H1 (cell line): ENCODE results near the gene P3R3URF. TPM values are rescaled to one million over a fixed set of nuclear protein-coding genes. Genes with fewer than 3 reads are reported as not detected.

Experiments used
- ASH2L ChIP-seq: fragments of 200-600, 300-600 bp; sonication (generic); IDR thresholded peaks from one replicate; pipeline ENCODE4 v1.7.1; 2017; ENCODE audit warnings: low read length
- EGR1 ChIP-seq: IDR thresholded peaks from 2 replicates; pipeline ENCODE4 v1.6.1; 2011; ENCODE audit warnings: low read depth, low read length, borderline replicate concordance
- KDM5A ChIP-seq: fragments of 200-600 bp; IDR thresholded peaks from 2 replicates; pipeline ENCODE4 v1.7.1; 2012; ENCODE audit warnings: mild to moderate bottlenecking, low read length, inconsistent platforms, mixed read lengths
- SUZ12 ChIP-seq: fragments of 200-600 bp; sonication (generic); IDR thresholded peaks from 2 replicates; pipeline ENCODE4 v1.6.1; 2012; ENCODE audit warnings: mild to moderate bottlenecking, inconsistent platforms, low read length, moderate library complexity, mixed read lengths
- polyA plus RNA-seq, 7 experiments: library from polyadenylated mRNA; depleted of rRNA in 3 of 7; stranded (reverse) in 5 of 7; unstranded in 2 of 7; fragments of >200 nt in 5 of 7; fragments of 200-250 nt in 2 of 7; gene quantifications; 1 replicate in 5 of 7; 2 replicates in 1 of 7; 4 replicates in 1 of 7; pipeline versions ENCODE4 v1.2.1 to v1.2.3, GENCODE V29; 2011 to 2013; ENCODE audit warnings: missing spikeins in 2 of 7, mixed read lengths in 2 of 7
- total RNA-seq: library from RNA; stranded (reverse); fragmentation: NEBNext Ultra II Directional; extraction: Animal tissue kit (Norgen Biotek cat#: 25700); gene quantifications from 2 replicates; pipeline ENCODE4 v1.2.1, GENCODE V29; 2021
- TF ChIP-seq, protein P1 (sequence below): fragments of 300-600 bp; sonication (generic); IDR thresholded peaks from 2 replicates; pipeline ENCODE4 v1.7.1; 2012; ENCODE audit warnings: low read length, moderate library complexity, mild to moderate bottlenecking, inconsistent platforms; ENCODE audit not compliant: insufficient replicate concordance
- TF ChIP-seq, protein P2 (sequence below): IDR thresholded peaks from 2 replicates; pipeline ENCODE4 v1.6.1; 2012; ENCODE audit warnings: low read length, inconsistent platforms
- TF ChIP-seq, protein P3 (sequence below): IDR thresholded peaks from 2 replicates; pipeline ENCODE4 v1.6.1; 2011; ENCODE audit warnings: low read length, improper control_type of control experiment

Gene P3R3URF
- total and polyA plus RNA-seq, 2 of the 8 experiments (the other 6 are each of a cell fraction or from before 2014, with no cell fraction given): not detected

DNA sequence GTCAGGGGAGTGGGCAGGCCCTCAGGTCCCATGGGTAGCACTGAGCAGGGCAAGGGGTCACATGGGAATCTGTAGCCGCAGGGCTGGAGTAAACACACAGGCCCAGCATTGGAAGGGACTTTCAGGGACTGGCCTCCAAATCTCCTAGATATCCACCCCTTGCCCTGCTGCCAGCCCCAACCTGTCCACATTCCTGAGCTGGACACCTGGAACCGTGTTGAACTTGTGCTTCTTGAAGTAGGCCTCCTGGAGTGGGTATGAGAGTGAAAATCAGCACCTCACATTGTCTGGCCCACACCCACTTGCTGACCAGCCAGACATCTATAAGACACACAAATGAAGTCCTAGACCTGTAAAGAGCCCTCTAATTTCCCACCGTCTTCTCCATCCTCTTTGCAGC, 14.3 kb upstream of the P3R3URF start (continued):
- TF ChIP-seq, protein P1, sequence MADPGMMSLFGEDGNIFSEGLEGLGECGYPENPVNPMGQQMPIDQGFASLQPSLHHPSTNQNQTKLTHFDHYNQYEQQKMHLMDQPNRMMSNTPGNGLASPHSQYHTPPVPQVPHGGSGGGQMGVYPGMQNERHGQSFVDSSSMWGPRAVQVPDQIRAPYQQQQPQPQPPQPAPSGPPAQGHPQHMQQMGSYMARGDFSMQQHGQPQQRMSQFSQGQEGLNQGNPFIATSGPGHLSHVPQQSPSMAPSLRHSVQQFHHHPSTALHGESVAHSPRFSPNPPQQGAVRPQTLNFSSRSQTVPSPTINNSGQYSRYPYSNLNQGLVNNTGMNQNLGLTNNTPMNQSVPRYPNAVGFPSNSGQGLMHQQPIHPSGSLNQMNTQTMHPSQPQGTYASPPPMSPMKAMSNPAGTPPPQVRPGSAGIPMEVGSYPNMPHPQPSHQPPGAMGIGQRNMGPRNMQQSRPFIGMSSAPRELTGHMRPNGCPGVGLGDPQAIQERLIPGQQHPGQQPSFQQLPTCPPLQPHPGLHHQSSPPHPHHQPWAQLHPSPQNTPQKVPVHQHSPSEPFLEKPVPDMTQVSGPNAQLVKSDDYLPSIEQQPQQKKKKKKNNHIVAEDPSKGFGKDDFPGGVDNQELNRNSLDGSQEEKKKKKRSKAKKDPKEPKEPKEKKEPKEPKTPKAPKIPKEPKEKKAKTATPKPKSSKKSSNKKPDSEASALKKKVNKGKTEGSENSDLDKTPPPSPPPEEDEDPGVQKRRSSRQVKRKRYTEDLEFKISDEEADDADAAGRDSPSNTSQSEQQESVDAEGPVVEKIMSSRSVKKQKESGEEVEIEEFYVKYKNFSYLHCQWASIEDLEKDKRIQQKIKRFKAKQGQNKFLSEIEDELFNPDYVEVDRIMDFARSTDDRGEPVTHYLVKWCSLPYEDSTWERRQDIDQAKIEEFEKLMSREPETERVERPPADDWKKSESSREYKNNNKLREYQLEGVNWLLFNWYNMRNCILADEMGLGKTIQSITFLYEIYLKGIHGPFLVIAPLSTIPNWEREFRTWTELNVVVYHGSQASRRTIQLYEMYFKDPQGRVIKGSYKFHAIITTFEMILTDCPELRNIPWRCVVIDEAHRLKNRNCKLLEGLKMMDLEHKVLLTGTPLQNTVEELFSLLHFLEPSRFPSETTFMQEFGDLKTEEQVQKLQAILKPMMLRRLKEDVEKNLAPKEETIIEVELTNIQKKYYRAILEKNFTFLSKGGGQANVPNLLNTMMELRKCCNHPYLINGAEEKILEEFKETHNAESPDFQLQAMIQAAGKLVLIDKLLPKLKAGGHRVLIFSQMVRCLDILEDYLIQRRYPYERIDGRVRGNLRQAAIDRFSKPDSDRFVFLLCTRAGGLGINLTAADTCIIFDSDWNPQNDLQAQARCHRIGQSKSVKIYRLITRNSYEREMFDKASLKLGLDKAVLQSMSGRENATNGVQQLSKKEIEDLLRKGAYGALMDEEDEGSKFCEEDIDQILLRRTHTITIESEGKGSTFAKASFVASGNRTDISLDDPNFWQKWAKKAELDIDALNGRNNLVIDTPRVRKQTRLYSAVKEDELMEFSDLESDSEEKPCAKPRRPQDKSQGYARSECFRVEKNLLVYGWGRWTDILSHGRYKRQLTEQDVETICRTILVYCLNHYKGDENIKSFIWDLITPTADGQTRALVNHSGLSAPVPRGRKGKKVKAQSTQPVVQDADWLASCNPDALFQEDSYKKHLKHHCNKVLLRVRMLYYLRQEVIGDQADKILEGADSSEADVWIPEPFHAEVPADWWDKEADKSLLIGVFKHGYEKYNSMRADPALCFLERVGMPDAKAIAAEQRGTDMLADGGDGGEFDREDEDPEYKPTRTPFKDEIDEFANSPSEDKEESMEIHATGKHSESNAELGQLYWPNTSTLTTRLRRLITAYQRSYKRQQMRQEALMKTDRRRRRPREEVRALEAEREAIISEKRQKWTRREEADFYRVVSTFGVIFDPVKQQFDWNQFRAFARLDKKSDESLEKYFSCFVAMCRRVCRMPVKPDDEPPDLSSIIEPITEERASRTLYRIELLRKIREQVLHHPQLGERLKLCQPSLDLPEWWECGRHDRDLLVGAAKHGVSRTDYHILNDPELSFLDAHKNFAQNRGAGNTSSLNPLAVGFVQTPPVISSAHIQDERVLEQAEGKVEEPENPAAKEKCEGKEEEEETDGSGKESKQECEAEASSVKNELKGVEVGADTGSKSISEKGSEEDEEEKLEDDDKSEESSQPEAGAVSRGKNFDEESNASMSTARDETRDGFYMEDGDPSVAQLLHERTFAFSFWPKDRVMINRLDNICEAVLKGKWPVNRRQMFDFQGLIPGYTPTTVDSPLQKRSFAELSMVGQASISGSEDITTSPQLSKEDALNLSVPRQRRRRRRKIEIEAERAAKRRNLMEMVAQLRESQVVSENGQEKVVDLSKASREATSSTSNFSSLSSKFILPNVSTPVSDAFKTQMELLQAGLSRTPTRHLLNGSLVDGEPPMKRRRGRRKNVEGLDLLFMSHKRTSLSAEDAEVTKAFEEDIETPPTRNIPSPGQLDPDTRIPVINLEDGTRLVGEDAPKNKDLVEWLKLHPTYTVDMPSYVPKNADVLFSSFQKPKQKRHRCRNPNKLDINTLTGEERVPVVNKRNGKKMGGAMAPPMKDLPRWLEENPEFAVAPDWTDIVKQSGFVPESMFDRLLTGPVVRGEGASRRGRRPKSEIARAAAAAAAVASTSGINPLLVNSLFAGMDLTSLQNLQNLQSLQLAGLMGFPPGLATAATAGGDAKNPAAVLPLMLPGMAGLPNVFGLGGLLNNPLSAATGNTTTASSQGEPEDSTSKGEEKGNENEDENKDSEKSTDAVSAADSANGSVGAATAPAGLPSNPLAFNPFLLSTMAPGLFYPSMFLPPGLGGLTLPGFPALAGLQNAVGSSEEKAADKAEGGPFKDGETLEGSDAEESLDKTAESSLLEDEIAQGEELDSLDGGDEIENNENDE: no peak
- no peak for TF ChIP-seq KDM5A
- TF ChIP-seq, protein P2, sequence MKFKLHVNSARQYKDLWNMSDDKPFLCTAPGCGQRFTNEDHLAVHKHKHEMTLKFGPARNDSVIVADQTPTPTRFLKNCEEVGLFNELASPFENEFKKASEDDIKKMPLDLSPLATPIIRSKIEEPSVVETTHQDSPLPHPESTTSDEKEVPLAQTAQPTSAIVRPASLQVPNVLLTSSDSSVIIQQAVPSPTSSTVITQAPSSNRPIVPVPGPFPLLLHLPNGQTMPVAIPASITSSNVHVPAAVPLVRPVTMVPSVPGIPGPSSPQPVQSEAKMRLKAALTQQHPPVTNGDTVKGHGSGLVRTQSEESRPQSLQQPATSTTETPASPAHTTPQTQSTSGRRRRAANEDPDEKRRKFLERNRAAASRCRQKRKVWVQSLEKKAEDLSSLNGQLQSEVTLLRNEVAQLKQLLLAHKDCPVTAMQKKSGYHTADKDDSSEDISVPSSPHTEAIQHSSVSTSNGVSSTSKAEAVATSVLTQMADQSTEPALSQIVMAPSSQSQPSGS: no peak
- TF ChIP-seq, protein P3, sequence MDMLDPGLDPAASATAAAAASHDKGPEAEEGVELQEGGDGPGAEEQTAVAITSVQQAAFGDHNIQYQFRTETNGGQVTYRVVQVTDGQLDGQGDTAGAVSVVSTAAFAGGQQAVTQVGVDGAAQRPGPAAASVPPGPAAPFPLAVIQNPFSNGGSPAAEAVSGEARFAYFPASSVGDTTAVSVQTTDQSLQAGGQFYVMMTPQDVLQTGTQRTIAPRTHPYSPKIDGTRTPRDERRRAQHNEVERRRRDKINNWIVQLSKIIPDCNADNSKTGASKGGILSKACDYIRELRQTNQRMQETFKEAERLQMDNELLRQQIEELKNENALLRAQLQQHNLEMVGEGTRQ: no peak
- TF ChIP-seq SUZ12: no peak
- TF ChIP-seq ASH2L: no peak
- TF ChIP-seq EGR1: no peak
